Ramos (cell line): ENCODE measurements around the gene PRODH.
"Not testable (repeated sequence)": the region's sequence is repeated elsewhere in the genome, so short reads cannot be mapped to it uniquely, and the experiment has no call there.

Experiments used
- in situ Hi-C: fragments of 300-500 bp; cut with MboI; formaldehyde crosslinking; loops from one replicate; pipeline ENCODE4 v1.14.3; 2022; ENCODE audit warnings: low sequenced_read_pairs; ENCODE audit not compliant: unreplicated experiment

The PRODH gene

DNA sequence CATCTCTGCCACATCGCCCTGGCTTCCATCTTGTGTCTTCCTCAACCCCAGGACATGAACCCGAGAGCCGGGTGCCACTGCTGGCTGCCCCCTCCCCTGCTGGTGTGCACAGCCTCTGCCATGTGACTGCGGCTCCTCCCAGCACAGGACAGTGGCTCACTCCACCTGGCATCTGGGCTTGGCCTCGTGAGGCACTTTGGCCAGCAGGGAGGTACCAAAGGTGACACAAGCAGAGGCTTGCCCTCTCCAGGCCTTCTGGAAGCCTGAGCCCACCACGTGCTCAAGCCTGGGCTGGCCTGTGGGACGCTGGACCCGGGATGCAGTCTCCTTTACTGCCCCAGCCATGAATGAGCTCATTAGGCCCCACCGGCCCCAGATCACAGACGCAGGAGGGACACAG, 21.5 kb downstream of the PRODH start:
- in situ Hi-C loops: not testable (repeated sequence)

GRCh38 chr22:18912264-18912946, 23.7 kb downstream of the PRODH start:
- in situ Hi-C loops: not testable (repeated sequence)

GRCh38 chr22:18911535-18911934, 24.6 kb downstream of the PRODH start:
- in situ Hi-C loops: not testable (repeated sequence)

DNA sequence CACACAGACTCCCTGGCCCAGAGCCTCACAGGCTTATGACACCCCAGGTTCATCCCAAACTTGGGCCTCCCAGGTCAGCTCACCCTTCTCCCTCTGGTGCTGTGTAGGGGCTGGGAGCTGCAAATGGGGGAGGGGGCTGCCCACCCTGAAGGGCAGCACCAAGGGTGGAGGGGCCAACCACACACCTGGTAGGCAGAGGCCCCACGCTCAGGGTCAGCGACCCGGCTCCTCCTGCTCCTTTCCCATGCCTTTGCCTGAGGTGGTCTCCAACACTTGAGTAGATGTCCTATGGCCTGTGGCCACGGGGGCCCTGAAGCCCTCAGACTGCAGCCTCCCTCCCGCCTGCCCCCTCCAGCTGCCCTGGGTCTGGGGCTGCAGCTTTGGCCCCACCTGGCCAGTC, 26.5 kb downstream of the PRODH start:
- in situ Hi-C loops: no loop called here

- in situ Hi-C loops: no loop called here
These were observed 29.2 kb downstream of the PRODH start for GRCh38 chr22:18906896-18907295.

DNA sequence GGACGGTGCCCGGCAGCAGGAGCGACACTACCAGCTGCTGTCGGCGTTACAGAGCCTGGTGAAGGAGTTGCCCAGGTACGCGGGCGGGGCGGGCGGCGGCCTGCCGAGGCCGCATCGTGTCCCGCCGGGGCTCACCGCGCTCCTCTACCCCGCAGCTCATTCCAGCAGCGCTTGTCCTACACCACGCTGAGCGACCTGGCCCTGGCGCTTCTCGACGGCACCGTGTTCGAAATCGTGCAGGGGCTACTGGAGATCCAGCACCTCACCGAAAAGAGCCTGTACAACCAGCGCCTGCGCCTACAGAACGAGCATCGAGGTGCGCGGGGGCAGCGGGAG, 29.7 kb downstream of the PRODH start:
- in situ Hi-C loops: not testable (repeated sequence)

- in situ Hi-C loops: no loop called here
These were observed 30.3 kb downstream of the PRODH start, which contains the start of gene DGCR6 for GRCh38 chr22:18905540-18906409. TSS of gene DGCR6 (plus strand) at chr22:18906320. CDS start at chr22:18906375, 55 bp downstream.

GRCh38 chr22:18896037-18896657, 39.9 kb downstream of the PRODH start:
- in situ Hi-C loops: not testable (repeated sequence)

DNA sequence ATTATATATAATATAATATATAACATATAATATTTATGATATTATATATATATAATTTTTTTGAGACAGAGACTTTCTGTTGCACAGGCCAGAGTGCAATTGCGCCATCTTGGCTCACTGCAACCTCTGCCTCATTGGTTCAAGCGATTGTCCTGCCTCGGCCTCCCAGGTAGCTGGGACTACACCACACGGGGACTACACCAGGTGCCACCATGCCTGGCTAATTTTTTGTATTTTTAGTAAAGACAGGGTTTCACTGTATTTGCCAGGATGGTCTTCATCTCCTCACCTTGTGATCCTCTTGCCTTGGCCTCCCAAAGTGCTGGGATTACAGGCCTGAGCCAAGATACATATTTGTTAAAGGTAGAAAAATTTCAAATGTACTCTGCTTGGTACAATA, 42.3 kb downstream of the PRODH start:
- in situ Hi-C loops: not testable (repeated sequence)

DNA sequence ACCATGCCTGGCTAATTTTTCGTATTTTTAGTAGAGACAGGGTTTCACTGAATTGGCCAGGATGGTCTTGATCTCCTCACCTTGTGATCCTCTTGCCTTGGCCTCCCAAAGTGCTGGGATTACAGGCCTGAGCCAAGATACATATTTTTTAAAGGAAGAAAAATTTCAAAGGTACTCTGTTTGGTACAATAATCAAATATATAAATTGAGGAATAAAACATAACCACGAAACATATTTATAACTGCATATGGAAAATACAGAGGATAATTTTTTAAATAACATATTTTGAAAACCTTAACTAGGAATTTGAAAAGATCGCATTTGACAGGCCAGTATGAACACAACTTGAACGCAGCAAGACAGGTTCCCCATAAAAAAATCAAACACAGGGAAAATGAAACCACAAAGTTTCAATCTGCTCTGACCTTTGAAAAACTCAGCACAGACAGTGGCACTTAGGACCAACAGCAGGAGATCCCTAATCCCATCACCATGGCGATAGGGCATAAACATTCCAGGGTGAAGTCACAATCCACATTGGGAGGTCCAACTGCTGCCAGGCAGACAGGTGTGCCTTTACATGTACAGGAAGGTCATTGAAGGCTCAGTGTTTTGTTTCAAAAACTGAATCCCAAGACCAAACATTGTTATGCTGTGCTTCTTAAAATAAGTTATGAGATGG, 45.4 kb downstream of the PRODH start:
- in situ Hi-C loops: not testable (repeated sequence)

- in situ Hi-C loops: no loop called here
These were observed 48.0 kb downstream of the PRODH start for GRCh38 chr22:18888115-18888514.

- in situ Hi-C loops: not testable (repeated sequence)
These were observed 51.6 kb downstream of the PRODH start for GRCh38 chr22:18884465-18884864.

DNA sequence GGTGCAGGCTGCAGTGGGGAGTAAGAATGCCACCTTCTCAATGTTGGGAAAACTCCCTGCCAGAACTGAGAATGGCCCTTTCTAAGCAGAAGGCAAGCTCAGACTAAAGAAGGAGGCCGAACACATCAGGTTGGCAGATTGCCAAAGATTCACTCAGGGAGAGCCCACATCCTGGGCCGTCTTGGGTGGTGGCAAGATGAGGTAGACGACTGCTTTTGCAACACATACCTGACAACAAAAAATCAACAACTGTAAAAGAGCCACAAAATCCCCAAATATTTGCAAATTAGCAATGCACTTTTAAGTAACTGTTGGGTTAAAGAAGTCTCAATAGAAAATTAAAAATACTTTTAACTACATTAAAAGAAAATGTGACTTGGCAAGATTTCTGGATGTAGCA, 54.8 kb downstream of the PRODH start:
- in situ Hi-C loops: not testable (repeated sequence)
